ENCODE measurements around the gene NR2F1.

Gene NR2F1

GRCh38 chr5:93637697-93638096 lies 54.7 kb downstream of the NR2F1 start:
- TF ChIP-seq CTCF (conservative IDR thresholded peaks at IDR 0.05; ENCODE audit: low read length) = no peak
- no peak for DNase-seq (ENCODE audit: low read depth)
- H3K4me3 ChIP-seq (ENCODE audit: low read length) = no peak overlapping the region

GRCh38 chr5:93642526-93642925 lies 59.5 kb downstream of the NR2F1 start:
- TF ChIP-seq CTCF (conservative IDR thresholded peaks at IDR 0.05; ENCODE audit: low read length) = no peak
- H3K4me3 ChIP-seq (ENCODE audit: low read length) = no peak overlapping the region
- no peak for DNase-seq (ENCODE audit: low read depth)

All from AG10803 (cell line).